ENCODE results near the gene ZRANB1. TPM values are rescaled to one million over a fixed set of nuclear protein-coding genes. Genes with fewer than 3 reads are reported as not detected.

The ZRANB1 gene
- total RNA-seq, 1 donor from 2014 or later = 24.0 TPM

DNA sequence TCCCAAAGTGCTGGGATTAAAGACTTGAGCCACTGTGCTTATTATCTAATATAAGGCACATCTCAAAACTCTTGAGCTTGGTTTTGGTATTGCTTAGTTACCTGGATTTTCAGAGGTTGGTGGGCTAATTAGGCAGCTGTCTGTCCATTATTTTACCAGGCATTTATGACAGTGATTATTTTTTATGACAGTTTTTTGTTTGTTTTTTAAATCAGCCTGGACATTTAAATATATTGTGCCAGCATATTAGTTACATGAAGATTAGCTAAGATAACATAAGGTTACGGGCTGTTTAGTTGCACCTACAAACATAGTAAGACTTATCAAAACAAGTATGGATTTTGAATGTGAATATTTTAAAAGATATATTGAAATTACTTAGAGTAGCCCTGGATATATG lies 2.6 kb upstream of the ZRANB1 start:
- Mint-ChIP-seq H3K9me3 (no peaks in the 10 kb centered on the region), H3K27ac (ENCODE audit: unreplicated experiment) (no peak overlapping the region), H3K27me3 (ENCODE audit: low read depth) (no peaks in the 10 kb centered on the region), H3K4me3 (no peak overlapping the region), H3K36me3 (ENCODE audit: low read depth) (no peaks in the 10 kb centered on the region), H3K4me1 (peaks cover 5% of the 10 kb centered on the region)
- DNase-seq (ENCODE audit: low read depth, low spot score) = no peak
- TF ChIP-seq, protein P1, sequence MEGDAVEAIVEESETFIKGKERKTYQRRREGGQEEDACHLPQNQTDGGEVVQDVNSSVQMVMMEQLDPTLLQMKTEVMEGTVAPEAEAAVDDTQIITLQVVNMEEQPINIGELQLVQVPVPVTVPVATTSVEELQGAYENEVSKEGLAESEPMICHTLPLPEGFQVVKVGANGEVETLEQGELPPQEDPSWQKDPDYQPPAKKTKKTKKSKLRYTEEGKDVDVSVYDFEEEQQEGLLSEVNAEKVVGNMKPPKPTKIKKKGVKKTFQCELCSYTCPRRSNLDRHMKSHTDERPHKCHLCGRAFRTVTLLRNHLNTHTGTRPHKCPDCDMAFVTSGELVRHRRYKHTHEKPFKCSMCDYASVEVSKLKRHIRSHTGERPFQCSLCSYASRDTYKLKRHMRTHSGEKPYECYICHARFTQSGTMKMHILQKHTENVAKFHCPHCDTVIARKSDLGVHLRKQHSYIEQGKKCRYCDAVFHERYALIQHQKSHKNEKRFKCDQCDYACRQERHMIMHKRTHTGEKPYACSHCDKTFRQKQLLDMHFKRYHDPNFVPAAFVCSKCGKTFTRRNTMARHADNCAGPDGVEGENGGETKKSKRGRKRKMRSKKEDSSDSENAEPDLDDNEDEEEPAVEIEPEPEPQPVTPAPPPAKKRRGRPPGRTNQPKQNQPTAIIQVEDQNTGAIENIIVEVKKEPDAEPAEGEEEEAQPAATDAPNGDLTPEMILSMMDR (conservative IDR thresholded peaks at IDR 0.05) = no peak

- H3K27me3 Mint-ChIP-seq (ENCODE audit: low read depth) = no peaks in the 10 kb centered on the region
- H3K4me1 Mint-ChIP-seq = peaks cover 11% of the 10 kb centered on the region
- H3K27ac Mint-ChIP-seq (ENCODE audit: unreplicated experiment) = no peak overlapping the region
- H3K36me3 Mint-ChIP-seq (ENCODE audit: low read depth) = peaks cover 2% of the 10 kb centered on the region
- H3K4me3 Mint-ChIP-seq = no peak overlapping the region
- TF ChIP-seq, protein P1 (conservative IDR thresholded peaks at IDR 0.05) = no peak
- DNase-seq (ENCODE audit: low read depth, low spot score) = no peak
- no peaks in the 10 kb centered on the region for H3K9me3 Mint-ChIP-seq
Observed at GRCh38 chr10:124942317-124943169, 620 bp downstream of the ZRANB1 start.

GRCh38 chr10:124943301-124944092 lies 1.6 kb downstream of the ZRANB1 start:
- H3K4me3 Mint-ChIP-seq = no peak overlapping the region
- peaks cover 4% of the 10 kb centered on the region for H3K36me3 Mint-ChIP-seq (ENCODE audit: low read depth)
- H3K27me3 Mint-ChIP-seq (ENCODE audit: low read depth) = no peaks in the 10 kb centered on the region
- peaks cover 11% of the 10 kb centered on the region for H3K4me1 Mint-ChIP-seq
- no peak for DNase-seq (ENCODE audit: low read depth, low spot score)
- H3K27ac Mint-ChIP-seq (ENCODE audit: unreplicated experiment) = no peak overlapping the region
- no peaks in the 10 kb centered on the region for H3K9me3 Mint-ChIP-seq
- TF ChIP-seq, protein P1 (conservative IDR thresholded peaks at IDR 0.05) = no peak

DNA sequence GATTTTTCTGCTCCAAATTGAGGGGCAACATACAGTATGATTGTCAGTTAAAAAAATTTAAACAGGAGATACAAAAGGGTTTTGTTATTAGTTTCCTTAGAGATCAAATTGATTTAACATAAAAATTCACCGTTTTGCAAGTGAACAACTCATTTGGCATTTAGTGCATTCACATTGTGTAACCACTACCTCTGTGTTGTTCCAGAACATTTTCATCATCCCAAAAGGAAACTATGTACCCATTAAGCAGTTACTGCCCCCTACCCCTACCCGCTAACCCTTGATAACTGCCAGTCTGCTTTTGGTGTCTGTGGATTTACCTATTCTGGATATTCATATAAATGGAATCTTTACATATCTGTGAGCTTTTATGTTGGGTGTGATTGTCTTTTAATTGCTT lies 3.1 kb downstream of the ZRANB1 start:
- H3K4me3 Mint-ChIP-seq = no peak overlapping the region
- H3K9me3 Mint-ChIP-seq = no peaks in the 10 kb centered on the region
- TF ChIP-seq, protein P1 (conservative IDR thresholded peaks at IDR 0.05) = no peak
- no peak overlapping the region for H3K27ac Mint-ChIP-seq (ENCODE audit: unreplicated experiment)
- peaks cover 11% of the 10 kb centered on the region for H3K4me1 Mint-ChIP-seq
- peaks cover 4% of the 10 kb centered on the region for H3K36me3 Mint-ChIP-seq (ENCODE audit: low read depth)
- H3K27me3 Mint-ChIP-seq (ENCODE audit: low read depth) = no peaks in the 10 kb centered on the region
- no peak for DNase-seq (ENCODE audit: low read depth, low spot score)

- Mint-ChIP-seq H3K27ac (ENCODE audit: unreplicated experiment) (no peak overlapping the region), H3K36me3 (ENCODE audit: low read depth) (peaks cover 5% of the 10 kb centered on the region), H3K9me3 (no peaks in the 10 kb centered on the region), H3K27me3 (ENCODE audit: low read depth) (no peaks in the 10 kb centered on the region), H3K4me3 (no peak overlapping the region), H3K4me1 (peaks cover 12% of the 10 kb centered on the region)
- TF ChIP-seq, protein P1 (conservative IDR thresholded peaks at IDR 0.05) = no peak
- no peak for DNase-seq (ENCODE audit: low read depth, low spot score)
Observed at GRCh38 chr10:124946945-124947344, 5.0 kb downstream of the ZRANB1 start.
